ENCODE measurements around the gene CREB5.

The CREB5 gene

DNA sequence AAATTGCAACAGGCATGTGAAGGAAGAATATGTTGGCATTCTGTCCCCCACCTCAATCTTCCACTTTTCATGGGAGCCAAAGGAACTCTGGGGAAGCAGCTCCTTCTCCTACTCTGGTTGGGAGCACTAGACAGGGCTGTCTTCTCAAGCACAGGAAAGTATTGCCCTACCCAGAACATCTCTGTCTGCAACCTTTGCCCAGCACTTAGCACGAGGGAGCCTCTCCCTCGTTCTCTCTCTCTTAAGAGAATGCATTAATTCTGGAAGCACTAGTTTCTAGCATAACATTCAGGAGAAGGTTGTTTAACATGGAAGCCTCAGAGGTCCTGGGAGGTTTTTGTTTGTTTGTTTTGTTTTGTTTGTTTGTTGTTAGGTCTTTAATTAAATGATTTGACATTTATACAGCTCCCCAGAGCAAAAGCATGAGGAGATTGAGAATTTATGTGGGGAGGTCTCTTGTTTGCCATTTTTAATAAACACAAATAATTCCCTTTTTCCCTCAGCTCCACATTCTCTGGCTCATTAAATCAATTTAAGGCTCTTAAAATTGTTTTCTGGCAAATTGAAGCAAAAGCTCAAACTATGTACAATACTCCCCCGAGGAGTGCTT lies 305.2 kb downstream of the CREB5 start:
- H2AFZ ChIP-seq (ENCODE audit: low read depth, low read length) = no peak overlapping the region
- H3K36me3 ChIP-seq (ENCODE audit: insufficient read depth, low read length) = peaks cover 18% of the 10 kb centered on the region
- no peaks in the 10 kb centered on the region for H3K9me3 ChIP-seq (ENCODE audit: low read length)
- no peak overlapping the region for H3K4me3 ChIP-seq (ENCODE audit: low read length)
- peaks cover 5% of the 10 kb centered on the region for H3K4me1 ChIP-seq (ENCODE audit: insufficient read depth, low read length)
- H3K27me3 ChIP-seq (ENCODE audit: insufficient read depth, low read length) = no peaks in the 10 kb centered on the region

DNA sequence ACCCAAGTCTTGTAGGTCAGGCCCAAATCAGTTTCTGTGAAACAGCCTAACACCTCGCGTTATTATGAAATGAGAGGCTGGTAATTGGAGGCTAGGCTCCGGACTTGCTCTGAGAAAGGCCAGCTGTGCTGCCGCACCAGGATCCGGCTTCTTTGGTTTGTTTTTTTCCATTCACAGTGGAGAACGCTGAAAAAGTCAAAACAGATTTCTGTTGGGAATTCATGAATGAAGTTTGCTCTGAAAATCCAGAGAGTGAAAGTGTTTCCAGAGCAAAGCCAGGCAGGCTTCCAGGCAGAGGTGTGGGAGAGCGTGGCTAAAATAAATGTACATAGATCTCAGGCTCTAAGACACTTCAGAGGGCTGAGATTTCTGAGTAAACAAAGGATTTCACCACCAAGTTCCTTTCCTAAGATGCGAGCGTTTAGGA lies 305.8 kb downstream of the CREB5 start:
- Histone ChIP-seq H3K4me3 (ENCODE audit: low read length) (no peak overlapping the region), H3K9me3 (ENCODE audit: low read length) (no peaks in the 10 kb centered on the region), H3K27me3 (ENCODE audit: insufficient read depth, low read length) (no peaks in the 10 kb centered on the region), H3K4me1 (ENCODE audit: insufficient read depth, low read length) (peaks cover 10% of the 10 kb centered on the region), H2AFZ (ENCODE audit: low read depth, low read length) (no peak overlapping the region), H3K36me3 (ENCODE audit: insufficient read depth, low read length) (peaks cover 18% of the 10 kb centered on the region)

DNA sequence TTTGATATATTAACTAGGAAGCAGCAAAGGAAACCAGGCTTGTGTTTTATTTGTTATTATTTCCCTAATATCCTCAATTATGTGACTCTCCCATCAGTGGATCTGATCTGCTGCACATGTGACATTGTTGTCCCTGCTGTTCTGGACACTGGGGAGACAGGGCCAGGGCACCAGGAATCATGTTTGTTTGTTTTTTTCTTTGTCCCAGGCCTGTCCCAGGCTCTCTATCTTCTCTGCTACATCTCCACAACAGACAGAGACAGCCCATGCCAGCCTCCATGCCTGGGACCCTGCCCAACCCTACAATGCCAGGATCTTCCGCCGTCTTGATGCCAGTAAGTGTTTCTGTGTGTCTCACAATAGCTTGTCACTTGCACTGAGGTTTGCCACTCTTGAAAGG lies 306.2 kb downstream of the CREB5 start:
- H3K27me3 ChIP-seq (ENCODE audit: insufficient read depth, low read length) = no peaks in the 10 kb centered on the region
- H2AFZ ChIP-seq (ENCODE audit: low read depth, low read length) = no peak overlapping the region
- no peaks in the 10 kb centered on the region for H3K9me3 ChIP-seq (ENCODE audit: low read length)
- no peak overlapping the region for H3K4me3 ChIP-seq (ENCODE audit: low read length)
- H3K4me1 ChIP-seq (ENCODE audit: insufficient read depth, low read length) = peaks cover 14% of the 10 kb centered on the region
- H3K36me3 ChIP-seq (ENCODE audit: insufficient read depth, low read length) = peaks cover 18% of the 10 kb centered on the region

DNA sequence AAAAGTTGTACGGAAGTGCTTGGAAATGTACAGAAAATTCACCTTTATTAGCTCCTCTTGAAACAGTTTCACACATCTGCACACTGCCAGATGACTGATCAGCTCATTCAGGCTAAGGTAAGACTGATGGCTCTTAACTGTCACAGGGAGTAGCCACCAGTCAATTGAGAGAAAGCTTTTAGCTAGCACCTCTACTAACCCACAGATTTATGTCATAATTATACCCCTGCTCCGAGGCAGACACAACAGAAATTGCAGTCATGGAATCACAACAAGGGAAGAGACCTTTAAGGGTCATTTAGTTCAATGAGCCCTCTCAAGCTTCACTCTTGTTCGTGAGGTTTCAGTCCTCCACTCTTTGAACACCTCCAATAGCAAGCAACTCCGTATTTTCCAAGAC lies 310.4 kb downstream of the CREB5 start:
- Histone ChIP-seq H3K4me1 (ENCODE audit: insufficient read depth, low read length) (peaks cover 39% of the 10 kb centered on the region), H3K36me3 (ENCODE audit: insufficient read depth, low read length) (peaks cover 30% of the 10 kb centered on the region), H3K4me3 (ENCODE audit: low read length) (no peak overlapping the region), H2AFZ (ENCODE audit: low read depth, low read length) (no peak overlapping the region), H3K9me3 (ENCODE audit: low read length) (no peaks in the 10 kb centered on the region), H3K27me3 (ENCODE audit: insufficient read depth, low read length) (no peaks in the 10 kb centered on the region)

- peaks cover 30% of the 10 kb centered on the region for H3K36me3 ChIP-seq (ENCODE audit: insufficient read depth, low read length)
- H3K27me3 ChIP-seq (ENCODE audit: insufficient read depth, low read length) = no peaks in the 10 kb centered on the region
- no peak overlapping the region for H2AFZ ChIP-seq (ENCODE audit: low read depth, low read length)
- H3K4me1 ChIP-seq (ENCODE audit: insufficient read depth, low read length) = peaks cover 39% of the 10 kb centered on the region
- no peaks in the 10 kb centered on the region for H3K9me3 ChIP-seq (ENCODE audit: low read length)
- no peak overlapping the region for H3K4me3 ChIP-seq (ENCODE audit: low read length)
Measured at GRCh38 chr7:28723336-28723735, 311.0 kb downstream of the CREB5 start.

- H3K9me3 ChIP-seq (ENCODE audit: low read length) = no peaks in the 10 kb centered on the region
- H3K36me3 ChIP-seq (ENCODE audit: insufficient read depth, low read length) = peaks cover 25% of the 10 kb centered on the region
Measured at GRCh38 chr7:28724563-28724962, 312.2 kb downstream of the CREB5 start.

GRCh38 chr7:28725045-28725642 lies 312.8 kb downstream of the CREB5 start:
- Histone ChIP-seq H3K4me1 (ENCODE audit: insufficient read depth, low read length) (peaks cover 55% of the 10 kb centered on the region), H3K27me3 (ENCODE audit: insufficient read depth, low read length) (no peaks in the 10 kb centered on the region), H2AFZ (ENCODE audit: low read depth, low read length) (no peak overlapping the region), H3K36me3 (ENCODE audit: insufficient read depth, low read length) (peaks cover 25% of the 10 kb centered on the region), H3K4me3 (ENCODE audit: low read length) (no peak overlapping the region), H3K9me3 (ENCODE audit: low read length) (no peaks in the 10 kb centered on the region)

More at GRCh38 chr7:28724563-28724962, 312.2 kb downstream of the CREB5 start:
- H3K4me1 ChIP-seq (ENCODE audit: insufficient read depth, low read length) = peaks cover 50% of the 10 kb centered on the region
- no peak overlapping the region for H2AFZ ChIP-seq (ENCODE audit: low read depth, low read length)
- H3K27me3 ChIP-seq (ENCODE audit: insufficient read depth, low read length) = no peaks in the 10 kb centered on the region
- no peak overlapping the region for H3K4me3 ChIP-seq (ENCODE audit: low read length)

- peaks cover 19% of the 10 kb centered on the region for H3K36me3 ChIP-seq (ENCODE audit: insufficient read depth, low read length)
- H2AFZ ChIP-seq (ENCODE audit: low read depth, low read length) = no peak overlapping the region
- peaks cover 58% of the 10 kb centered on the region for H3K4me1 ChIP-seq (ENCODE audit: insufficient read depth, low read length)
- H3K9me3 ChIP-seq (ENCODE audit: low read length) = no peaks in the 10 kb centered on the region
- H3K27me3 ChIP-seq (ENCODE audit: insufficient read depth, low read length) = no peaks in the 10 kb centered on the region
- no peak overlapping the region for H3K4me3 ChIP-seq (ENCODE audit: low read length)
Measured at GRCh38 chr7:28725911-28726310, 313.6 kb downstream of the CREB5 start.

- no peak overlapping the region for H2AFZ ChIP-seq (ENCODE audit: low read depth, low read length)
- no peaks in the 10 kb centered on the region for H3K9me3 ChIP-seq (ENCODE audit: low read length)
- no peak overlapping the region for H3K4me3 ChIP-seq (ENCODE audit: low read length)
- H3K36me3 ChIP-seq (ENCODE audit: insufficient read depth, low read length) = peaks cover 13% of the 10 kb centered on the region
- no peaks in the 10 kb centered on the region for H3K27me3 ChIP-seq (ENCODE audit: insufficient read depth, low read length)
- peaks cover 59% of the 10 kb centered on the region for H3K4me1 ChIP-seq (ENCODE audit: insufficient read depth, low read length)
Measured at GRCh38 chr7:28726555-28726954, 314.2 kb downstream of the CREB5 start.

DNA sequence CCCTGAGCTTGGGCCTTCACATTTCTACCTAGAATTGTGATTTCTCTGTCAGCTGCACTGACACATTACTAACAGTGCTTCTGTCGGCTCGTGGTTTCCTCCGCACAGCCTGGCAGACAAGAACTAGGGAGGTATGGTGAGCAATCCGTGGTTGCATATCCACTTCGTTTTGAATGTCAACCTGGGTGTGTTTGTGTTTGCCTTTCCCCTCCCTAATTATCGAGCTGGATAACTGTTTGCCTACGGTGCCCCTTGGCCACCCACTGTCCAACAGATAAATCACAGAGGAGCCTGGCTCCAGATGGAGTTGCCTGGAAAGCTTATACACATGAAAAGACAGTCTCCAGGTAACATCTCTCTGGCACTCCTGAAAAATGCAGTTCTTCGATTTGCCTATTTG lies 317.0 kb downstream of the CREB5 start:
- H2AFZ ChIP-seq (ENCODE audit: low read depth, low read length) = no peak overlapping the region
- H3K27me3 ChIP-seq (ENCODE audit: insufficient read depth, low read length) = no peaks in the 10 kb centered on the region
- peaks cover 11% of the 10 kb centered on the region for H3K36me3 ChIP-seq (ENCODE audit: insufficient read depth, low read length)
- peaks cover 54% of the 10 kb centered on the region for H3K4me1 ChIP-seq (ENCODE audit: insufficient read depth, low read length)
- H3K4me3 ChIP-seq (ENCODE audit: low read length) = no peak overlapping the region
- no peaks in the 10 kb centered on the region for H3K9me3 ChIP-seq (ENCODE audit: low read length)

DNA sequence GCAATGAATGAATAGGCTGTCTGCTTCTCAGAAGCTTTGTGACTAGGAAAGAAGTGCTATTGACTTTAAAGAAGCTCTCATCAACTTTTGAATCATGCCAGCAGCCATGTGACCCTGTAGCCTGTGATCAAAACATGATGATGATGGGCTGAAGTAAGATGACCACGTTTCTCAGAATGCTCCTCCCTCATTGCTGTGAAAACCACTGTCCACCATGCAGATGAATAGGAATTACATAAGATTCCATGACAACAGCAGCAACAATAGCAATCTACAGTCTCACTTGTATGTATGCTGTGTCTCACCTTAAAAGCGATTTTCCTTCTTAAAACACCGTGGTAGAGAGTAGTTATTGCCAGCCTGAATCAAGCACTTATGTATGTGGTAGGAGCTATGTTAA lies 317.4 kb downstream of the CREB5 start:
- peaks cover 53% of the 10 kb centered on the region for H3K4me1 ChIP-seq (ENCODE audit: insufficient read depth, low read length)
- no peak overlapping the region for H3K4me3 ChIP-seq (ENCODE audit: low read length)
- H3K36me3 ChIP-seq (ENCODE audit: insufficient read depth, low read length) = peaks cover 6% of the 10 kb centered on the region
- H2AFZ ChIP-seq (ENCODE audit: low read depth, low read length) = no peak overlapping the region
- no peaks in the 10 kb centered on the region for H3K9me3 ChIP-seq (ENCODE audit: low read length)
- no peaks in the 10 kb centered on the region for H3K27me3 ChIP-seq (ENCODE audit: insufficient read depth, low read length)

DNA sequence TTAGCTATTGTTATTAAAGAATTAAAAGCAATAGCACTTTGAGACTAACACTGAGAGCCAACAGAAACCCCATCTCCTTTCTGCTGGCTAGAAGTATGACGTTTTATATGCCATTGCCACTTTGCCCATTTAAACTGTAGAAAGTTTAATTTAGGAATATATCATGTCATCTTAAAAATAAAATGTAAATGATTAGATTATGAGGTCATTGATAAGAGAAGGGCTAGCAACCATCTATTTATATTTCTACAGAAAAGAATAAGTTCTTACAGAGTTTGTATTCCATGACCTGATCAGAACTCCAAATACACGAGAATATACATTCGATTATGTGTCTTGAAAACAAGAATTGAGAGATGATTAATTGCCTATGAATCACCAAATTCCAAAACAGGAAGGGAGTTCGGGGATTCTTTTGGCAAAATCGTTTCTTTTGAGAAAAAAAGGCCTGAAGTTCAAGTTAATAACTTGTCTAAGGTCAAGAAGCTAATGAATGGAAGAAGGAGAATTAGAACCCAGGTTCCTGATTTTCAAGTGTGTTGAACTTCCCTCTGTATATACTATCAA lies 318.9 kb downstream of the CREB5 start:
- H3K4me3 ChIP-seq (ENCODE audit: low read length) = no peak overlapping the region
- no peaks in the 10 kb centered on the region for H3K36me3 ChIP-seq (ENCODE audit: insufficient read depth, low read length)
- no peaks in the 10 kb centered on the region for H3K27me3 ChIP-seq (ENCODE audit: insufficient read depth, low read length)
- peaks cover 50% of the 10 kb centered on the region for H3K4me1 ChIP-seq (ENCODE audit: insufficient read depth, low read length)
- H3K9me3 ChIP-seq (ENCODE audit: low read length) = no peaks in the 10 kb centered on the region
- no peak overlapping the region for H2AFZ ChIP-seq (ENCODE audit: low read depth, low read length)

- peaks cover 39% of the 10 kb centered on the region for H3K4me1 ChIP-seq (ENCODE audit: insufficient read depth, low read length)
- H3K4me3 ChIP-seq (ENCODE audit: low read length) = no peak overlapping the region
- no peak overlapping the region for H2AFZ ChIP-seq (ENCODE audit: low read depth, low read length)
- no peaks in the 10 kb centered on the region for H3K27me3 ChIP-seq (ENCODE audit: insufficient read depth, low read length)
- H3K9me3 ChIP-seq (ENCODE audit: low read length) = no peaks in the 10 kb centered on the region
- H3K36me3 ChIP-seq (ENCODE audit: insufficient read depth, low read length) = no peaks in the 10 kb centered on the region
Measured at GRCh38 chr7:28732071-28732869, 320.0 kb downstream of the CREB5 start.
